Measurements from ENCODE around the gene ANKRD29.

The ANKRD29 gene

GRCh38 chr18:23668731-23669130 is 6.0 kb upstream of the ANKRD29 start:
- TF ChIP-seq CTCF (IDR thresholded peaks at IDR 0.05) = no peak

- TF ChIP-seq CTCF (IDR thresholded peaks at IDR 0.05) = no peak
Observed at GRCh38 chr18:23667114-23667513, 4.4 kb upstream of the ANKRD29 start.

GRCh38 chr18:23664674-23665073 is 2.0 kb upstream of the ANKRD29 start:
- no peak for TF ChIP-seq CTCF (IDR thresholded peaks at IDR 0.05)

- TF ChIP-seq CTCF (IDR thresholded peaks at IDR 0.05) = no peak
Observed at GRCh38 chr18:23661735-23662308, 889 bp downstream of the ANKRD29 start.

DNA sequence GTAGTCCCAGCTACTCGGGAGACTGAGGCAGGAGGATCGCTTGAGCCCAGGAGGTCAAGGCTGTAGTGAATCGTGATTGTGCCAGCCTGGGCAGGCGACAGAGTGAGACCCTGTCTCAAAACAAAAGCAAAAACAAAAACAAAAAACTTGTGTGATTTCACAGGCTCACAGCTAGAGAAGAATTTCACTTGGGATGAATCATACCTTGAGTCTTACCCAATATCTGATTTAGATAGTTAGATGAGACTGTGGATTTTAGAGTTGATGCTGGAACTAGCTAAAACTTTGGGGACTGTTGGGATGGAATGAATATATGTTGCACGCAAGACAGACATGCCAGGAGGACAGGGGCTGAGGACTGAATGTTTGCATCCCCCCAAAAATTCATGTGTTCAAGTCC is 4.4 kb downstream of the ANKRD29 start:
- TF ChIP-seq CTCF (IDR thresholded peaks at IDR 0.05) = no peak

DNA sequence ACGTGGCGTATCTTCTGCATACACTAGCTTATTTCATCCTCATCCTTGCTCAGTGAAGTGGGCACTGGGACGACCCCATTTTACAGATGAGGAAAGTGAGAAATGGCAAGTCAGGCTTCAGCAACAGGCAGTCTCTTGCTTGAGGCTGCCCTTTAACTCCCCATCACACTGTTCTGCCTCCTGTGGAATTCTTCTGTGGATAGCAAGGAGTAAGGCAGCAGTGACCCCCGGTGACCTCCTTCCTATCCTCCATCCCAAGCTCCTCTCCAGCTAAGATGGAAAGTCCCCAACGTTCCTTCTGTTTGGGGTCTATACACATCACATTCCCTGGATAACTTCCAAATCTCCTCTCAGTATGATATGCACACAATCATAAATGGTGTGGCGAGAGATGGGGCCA is 10.5 kb downstream of the ANKRD29 start:
- TF ChIP-seq CTCF (IDR thresholded peaks at IDR 0.05) = no peak

DNA sequence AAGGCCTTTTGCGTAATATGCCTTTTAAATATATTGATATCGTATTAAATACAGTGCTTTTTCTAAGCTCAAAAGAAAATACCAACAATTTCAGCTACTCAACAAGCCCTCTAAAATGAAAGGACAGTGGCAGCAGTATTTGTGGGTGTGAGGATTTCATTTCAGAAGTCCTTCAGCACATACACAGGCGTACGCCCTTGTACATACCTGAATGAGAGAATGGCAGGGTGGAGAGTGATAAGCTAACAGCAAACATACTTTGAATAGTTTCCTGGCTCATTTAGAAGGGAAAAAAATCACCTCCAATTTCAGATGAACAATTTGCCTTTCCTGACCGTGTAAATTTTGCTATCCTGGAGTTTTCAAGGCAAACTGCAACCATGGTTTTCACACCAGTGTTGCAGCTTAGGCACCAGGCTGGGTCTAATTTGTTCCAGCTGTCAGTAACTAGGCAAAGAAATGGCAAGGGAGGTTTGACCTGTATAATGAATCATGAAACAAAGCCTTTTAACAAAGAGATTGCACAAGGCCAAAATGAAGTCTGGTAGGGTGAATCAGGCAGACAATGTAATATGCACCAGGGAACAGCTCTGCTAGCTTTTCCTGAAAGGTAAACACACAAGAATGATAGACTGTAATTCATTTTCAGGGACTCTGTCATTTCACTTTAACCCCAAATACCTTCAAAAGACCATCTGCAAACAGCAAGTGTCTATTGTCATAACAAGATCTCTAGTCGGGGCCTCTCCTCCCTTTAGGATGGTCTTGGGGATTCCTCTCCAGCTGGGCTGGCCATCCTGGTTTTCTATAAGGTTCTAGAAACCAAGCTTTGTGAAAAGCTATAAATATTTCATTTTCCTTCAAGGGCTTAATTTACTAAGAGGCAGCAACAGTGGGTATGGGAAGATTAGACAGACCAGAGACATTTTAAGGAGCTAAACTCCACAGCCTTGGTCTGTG is 11.5 kb downstream of the ANKRD29 start:
- TF ChIP-seq CTCF (IDR thresholded peaks at IDR 0.05) = no peak

All from LNCAP (cell line).